Suprapubic skin (tissue), 3 donors: Measurements from ENCODE around the gene MSH2.
"Not testable (repeated sequence)": the region's sequence is repeated elsewhere in the genome, so short reads cannot be mapped to it uniquely, and the experiment has no call there.

Experiments used
- CTCF ChIP-seq, 2 donors: fragments of 200-600 bp in 1 of 2; fragments of 450-650 bp in 1 of 2; sonication (generic) in 1 of 2; IDR thresholded peaks; one replicate each; pipeline ENCODE4 v1.5.1; 2016 to 2019; ENCODE audit warnings: antibody characterized with exemption in 2 of 2, mild to moderate bottlenecking in 1 of 2, moderate library complexity in 1 of 2
- EP300 ChIP-seq: sonication (generic); formaldehyde crosslinking; IDR thresholded peaks from one replicate; pipeline ENCODE4 v1.6.1; 2017; ENCODE audit warnings: antibody characterized with exemption
- POLR2A ChIP-seq, 2 donors: fragments of 450-650 bp; IDR thresholded peaks; one replicate each; pipeline ENCODE4 v1.6.1; 2017; ENCODE audit warnings: antibody characterized with exemption in 2 of 2, mild to moderate bottlenecking in 2 of 2, moderate library complexity in 2 of 2

DNA sequence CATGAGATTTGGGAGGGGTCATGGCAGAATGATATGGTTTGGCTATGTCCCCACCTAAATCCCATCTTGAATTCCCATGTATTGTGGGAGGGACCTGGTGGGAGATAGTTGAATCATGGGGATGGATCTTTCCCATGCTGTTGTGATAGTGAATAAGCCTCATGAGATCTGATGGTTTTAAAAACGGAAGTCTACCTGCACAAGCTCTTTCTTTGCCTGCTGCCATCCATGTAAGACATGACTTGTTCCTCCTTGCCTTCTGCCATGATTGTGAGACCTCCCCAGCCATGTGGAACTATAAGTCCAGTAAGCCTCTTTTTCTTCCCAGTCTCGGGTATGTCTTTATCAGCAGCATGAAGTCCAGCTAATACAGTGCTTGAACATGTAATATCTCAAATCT is 5.0 kb downstream of the MSH2 start:
- TF ChIP-seq CTCF (IDR thresholded peaks at IDR 0.05); POLR2A (IDR thresholded peaks at IDR 0.05); EP300: not testable (repeated sequence)
